Activated T-cell treated with anti-CD3 and anti-CD28 coated beads for 24 hours (primary cell): Measurements from ENCODE around the gene PLCE1.

ENCODE experiments used
- DNase-seq: peaks from one replicate; pipeline ENCODE4 v3.0.0-alpha.2; 2020; ENCODE audit warnings: low read depth

The PLCE1 gene

DNA sequence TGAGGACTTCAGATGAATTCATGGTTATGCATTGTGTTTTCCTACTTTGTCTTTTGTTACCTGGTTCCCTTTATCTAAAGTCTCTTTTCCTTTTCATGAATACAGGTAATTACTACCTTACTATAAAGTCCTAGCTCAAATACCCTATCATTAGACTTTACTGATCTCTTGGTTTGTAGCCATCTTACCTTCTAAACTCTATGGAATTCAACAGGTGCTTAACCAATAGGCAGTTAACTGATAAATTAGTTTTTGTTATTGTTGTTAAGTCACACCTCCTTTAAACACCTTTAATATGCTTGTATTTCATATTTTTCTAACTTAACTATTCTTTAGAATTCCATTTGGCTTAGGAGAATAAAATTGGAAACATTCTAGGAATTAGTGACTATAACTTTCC is 30.7 kb downstream of the PLCE1 start:
- no peak for DNase-seq

GRCh38 chr10:94025806-94026205 is 32.1 kb downstream of the PLCE1 start:
- DNase-seq, result no peak

- DNase-seq, result no peak
Observed at GRCh38 chr10:94027197-94027596, 33.5 kb downstream of the PLCE1 start.

DNA sequence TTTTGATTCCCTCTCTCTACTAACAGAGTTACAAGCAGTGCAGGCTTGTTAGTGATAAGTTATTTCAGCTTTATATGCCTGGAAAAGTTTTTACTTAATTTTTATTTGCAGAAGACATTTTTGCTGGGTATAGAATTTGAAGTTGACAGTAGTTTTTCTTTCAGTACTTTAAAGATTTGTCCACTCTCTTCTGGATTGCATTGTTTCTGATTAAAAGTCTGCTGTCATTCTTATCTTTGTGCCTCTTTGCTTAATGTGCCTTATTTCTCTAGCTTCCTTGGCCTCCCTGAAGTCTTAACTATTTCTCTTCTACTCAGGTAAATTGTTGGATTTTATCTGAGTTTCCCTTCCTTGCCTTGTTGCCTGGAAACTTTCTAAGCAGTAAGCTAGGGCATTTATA is 36.2 kb downstream of the PLCE1 start:
- DNase-seq, result no peak

DNA sequence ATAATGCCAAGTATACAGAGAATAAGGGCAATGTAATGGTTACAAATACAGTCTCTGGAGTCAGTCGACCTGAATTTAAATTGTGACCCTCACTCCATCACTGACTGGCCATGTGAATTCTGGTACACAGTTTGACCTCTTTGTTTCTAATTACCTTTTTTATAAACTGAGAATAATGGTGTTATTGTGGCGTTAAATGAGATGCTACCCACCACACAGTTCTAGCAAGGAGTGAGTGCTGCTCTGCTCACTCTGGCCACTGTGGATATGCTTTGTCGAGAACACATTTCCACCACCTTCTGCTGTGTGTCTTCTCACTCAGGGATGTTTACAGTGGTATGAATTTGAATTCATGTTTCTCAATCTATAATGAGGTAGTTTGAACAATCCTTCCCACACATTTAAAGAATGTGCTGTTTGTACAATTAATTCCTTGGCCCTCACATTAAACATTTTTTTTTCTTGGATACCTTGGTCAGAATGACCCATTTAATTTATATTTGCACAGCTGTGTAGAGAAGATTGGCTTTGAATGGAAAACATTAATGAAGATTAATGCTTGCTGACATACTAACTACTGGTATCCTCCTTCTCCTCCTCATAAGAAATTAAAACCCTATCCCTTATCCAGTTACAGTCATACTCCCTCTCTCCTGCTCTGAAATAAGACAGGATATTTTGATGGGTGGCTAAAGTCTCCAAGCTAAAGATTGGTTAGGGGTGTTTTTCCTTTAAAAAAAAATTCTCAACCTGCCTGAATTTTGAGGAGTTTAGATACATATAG is 42.4 kb downstream of the PLCE1 start:
- DNase-seq, result no peak

GRCh38 chr10:94036766-94037033 is 43.0 kb downstream of the PLCE1 start:
- no peak for DNase-seq

DNA sequence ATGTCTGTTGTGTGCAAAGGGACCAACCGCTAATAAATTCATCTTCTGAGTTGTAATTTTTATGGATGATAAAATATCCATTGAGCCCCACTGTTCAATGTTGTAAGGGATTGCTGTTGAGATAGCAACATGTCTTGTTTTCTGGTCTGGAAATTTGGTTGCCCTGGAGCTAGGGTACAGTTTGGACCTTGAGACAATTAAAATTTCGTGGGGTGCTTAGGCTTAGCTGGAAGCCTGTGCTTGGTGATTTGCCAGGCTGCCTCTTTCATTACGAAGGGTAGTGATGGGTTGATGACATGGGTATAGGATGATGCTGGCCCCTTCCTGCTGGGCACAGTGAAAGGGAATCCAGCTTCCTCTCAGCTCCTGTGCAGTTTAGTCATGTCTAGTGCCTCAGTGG is 43.6 kb downstream of the PLCE1 start:
- DNase-seq, result no peak

- no peak for DNase-seq
Observed at GRCh38 chr10:94038024-94038423, 44.3 kb downstream of the PLCE1 start.

- no peak for DNase-seq
Observed at GRCh38 chr10:94041206-94041605, 47.5 kb downstream of the PLCE1 start.

DNA sequence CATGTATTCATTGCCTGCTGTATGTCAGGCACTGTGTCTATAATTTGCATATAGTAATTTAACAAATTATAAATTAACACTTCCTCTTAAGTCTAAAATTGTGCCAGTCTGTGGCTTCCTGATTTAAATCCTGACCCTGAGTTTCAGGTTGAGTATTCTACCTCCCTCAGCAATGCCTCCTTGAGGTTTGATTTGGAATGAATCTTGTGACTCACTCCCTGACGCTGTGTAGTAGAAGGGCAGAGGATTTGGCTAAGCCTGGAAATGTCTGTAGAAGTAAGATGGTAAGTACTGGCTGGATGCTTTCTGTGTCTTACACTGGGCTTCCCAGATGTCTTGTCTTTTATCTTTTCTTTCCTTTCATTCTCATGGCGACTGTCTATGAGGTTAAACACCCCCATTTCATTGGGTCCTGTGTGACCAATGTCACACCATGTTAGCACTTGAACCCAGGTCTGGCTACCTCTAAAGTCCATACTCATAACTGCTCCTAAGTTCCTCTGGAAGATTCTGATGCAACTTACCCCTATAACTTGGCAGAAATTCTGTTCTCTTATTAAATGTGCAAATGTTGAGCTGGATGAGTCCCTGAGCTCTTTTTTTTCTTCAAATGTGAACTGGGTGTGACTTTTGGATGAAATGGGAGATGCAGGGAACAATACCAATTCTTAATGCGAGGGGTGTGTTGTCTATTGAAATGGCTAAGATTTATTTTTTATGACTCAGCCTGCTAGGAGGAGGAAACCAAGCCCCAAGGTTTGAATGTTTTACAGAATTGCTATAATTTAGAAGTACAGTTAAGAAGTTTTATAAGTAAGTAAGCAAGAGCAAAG is 48.5 kb downstream of the PLCE1 start:
- no peak for DNase-seq

GRCh38 chr10:94042834-94043175 is 49.1 kb downstream of the PLCE1 start:
- DNase-seq, result no peak
